HCT116 (cell line): ENCODE data around the gene RXRA. TPM values are rescaled to one million over a fixed set of nuclear protein-coding genes. Genes with fewer than 3 reads are reported as not detected.

Experiments used
- ATAC-seq: fragments of 200-7000 bp; cut with Tn5 transposase; 2 replicates; pipeline ENCODE4 v1.9.1; 2020; ENCODE audit warnings: mild to moderate bottlenecking, moderate library complexity
- BruUV-seq: library from RNA; stranded (reverse); fragments of 400-500 nt; replicated peaks from 2 replicates; lab custom pipeline; 2021; lab: Mats Ljungman, UMichigan
- CTCF ChIA-PET: fragments of 300-600 bp; sonication (Branson Sonifier 250); formaldehyde crosslinking; loops from one replicate; lab custom pipeline; 2021; ENCODE audit warnings: antibody characterized with exemption; lab: Charles Lee
- POLR2A ChIA-PET: fragments of 300-600, 350-600 bp; sonication (Branson Sonifier 250); formaldehyde crosslinking; loops from one replicate; lab custom pipeline; 2021; ENCODE audit warnings: antibody characterized with exemption; lab: Charles Lee
- RAD21 ChIA-PET, 2 experiments: fragments of 300-600 bp; sonication (Branson Sonifier 250); formaldehyde crosslinking; loops; one replicate each; lab custom pipeline; 2023; ENCODE audit warnings: low total read pairs in 2 of 2; ENCODE audit not compliant: uncharacterized antibody in 2 of 2, unreplicated experiment in 2 of 2, low non-redundant PET in 1 of 2; lab: Charles Lee
- DNase-seq: peaks from one replicate; pipeline ENCODE4 v3.0.0-alpha.2; 2010; ENCODE audit warnings: low read depth, low spot score
- H2AFZ ChIP-seq: fragments of 200-600 bp; shearing (Covaris generic), sonication (generic); 2 replicates; pipeline ENCODE4 v1.6.1; 2017; ENCODE audit warnings: low read depth, mixed run types, mixed read lengths, antibody characterized with exemption, low read length; ENCODE audit not compliant: poor library complexity, severe bottlenecking
- H3K27ac ChIP-seq: 2 replicates; pipeline ENCODE4 v1.5.1; 2012; ENCODE audit warnings: low read depth, low read length
- H3K27me3 ChIP-seq: fragments of 200-600 bp; sonication (generic); 2 replicates; pipeline ENCODE4 v1.6.1; 2016; ENCODE audit warnings: mixed run types, low read length, mixed read lengths; ENCODE audit not compliant: insufficient read depth
- H3K36me3 ChIP-seq, 2 experiments: fragments of 200-500 bp in 1 of 2; fragments of 200-600 bp in 1 of 2; sonication (Bioruptor generic) in 1 of 2; sonication (generic) in 1 of 2; 2 replicates each; pipeline versions ENCODE4 v1.5.1 to v1.6.1; 2014 to 2016; ENCODE audit warnings: low read length in 2 of 2, inconsistent platforms in 1 of 2, mixed read lengths in 1 of 2, mixed run types in 1 of 2; ENCODE audit not compliant: insufficient read depth in 2 of 2, control insufficient read depth in 1 of 2
- H3K4me1 ChIP-seq, 2 experiments: fragments of 200-600 bp in 1 of 2; sonication (generic) in 1 of 2; 2 replicates each; pipeline versions ENCODE4 v1.5.1 to v1.6.1; 2012 to 2017; ENCODE audit warnings: low read length in 2 of 2, inconsistent platforms in 1 of 2, mild to moderate bottlenecking in 1 of 2, mixed read lengths in 1 of 2, mixed run types in 1 of 2, moderate library complexity in 1 of 2; ENCODE audit not compliant: insufficient read depth in 2 of 2, control insufficient read depth in 1 of 2
- H3K4me2 ChIP-seq: fragments of 200-600 bp; sonication (generic); 2 replicates; pipeline ENCODE4 v1.6.1; 2017; ENCODE audit warnings: mixed run types, low read length, mixed read lengths
- H3K4me3 ChIP-seq, 2 experiments: fragments of 200-600 bp in 1 of 2; sonication (generic) in 1 of 2; replicated peaks in 1 of 2; 2 replicates each; pipeline ENCODE4 v1.5.1; 2011 to 2016; ENCODE audit warnings: low read length in 2 of 2, control low read depth in 1 of 2, low read depth in 1 of 2, mild to moderate bottlenecking in 1 of 2, mixed read lengths in 1 of 2, mixed run types in 1 of 2
- H3K79me2 ChIP-seq: fragments of 200-600 bp; sonication (generic); 2 replicates; pipeline ENCODE4 v1.6.1; 2017; ENCODE audit warnings: mild to moderate bottlenecking, mixed run types, low read length, moderate library complexity, mixed read lengths; ENCODE audit not compliant: insufficient read depth
- H3K9ac ChIP-seq: fragments of 200-600 bp; sonication (generic); 2 replicates; pipeline ENCODE4 v1.6.1; 2016; ENCODE audit warnings: low read length, mixed read lengths
- H3K9me2 ChIP-seq: fragments of 200-600 bp; sonication (generic), shearing (Covaris generic); 2 replicates; pipeline ENCODE4 v1.6.1; 2017; ENCODE audit warnings: mixed run types, mild to moderate bottlenecking, moderate library complexity; ENCODE audit not compliant: insufficient read depth
- H3K9me3 ChIP-seq, 2 experiments: fragments of 200-500 bp in 1 of 2; fragments of 200-600 bp in 1 of 2; sonication (Bioruptor generic) in 1 of 2; sonication (generic) in 1 of 2; 2 replicates each; pipeline ENCODE4 v1.6.1; 2014 to 2017; ENCODE audit warnings: low read length in 2 of 2, mixed read lengths in 2 of 2, inconsistent platforms in 1 of 2, low read depth in 1 of 2, mild to moderate bottlenecking in 1 of 2, mixed run types in 1 of 2, moderate library complexity in 1 of 2; ENCODE audit not compliant: control insufficient read depth in 1 of 2, insufficient read depth in 1 of 2
- H4K20me1 ChIP-seq: fragments of 200-600 bp; sonication (generic), shearing (Covaris generic); 2 replicates; pipeline ENCODE4 v1.6.1; 2017; ENCODE audit warnings: mixed run types, mild to moderate bottlenecking, moderate library complexity; ENCODE audit not compliant: insufficient read depth
- CBX3 ChIP-seq: IDR thresholded peaks from 2 replicates; pipeline ENCODE4 v1.6.1; 2012; ENCODE audit warnings: low read depth
- CEBPB ChIP-seq: IDR thresholded peaks from 2 replicates; pipeline ENCODE4 v1.6.1; 2012; ENCODE audit warnings: low read depth
- CTCF ChIP-seq, 3 experiments: fragments of 200-600 bp in 1 of 3; sonication (generic) in 1 of 3; IDR thresholded peaks in 2 of 3; conservative IDR thresholded peaks in 1 of 3; 2 replicates each; pipeline ENCODE4 v1.5.1; 2012 to 2017; ENCODE audit warnings: low read depth in 2 of 3, low read length in 2 of 3, antibody characterized with exemption in 1 of 3, borderline replicate concordance in 1 of 3, control low read depth in 1 of 3, mild to moderate bottlenecking in 1 of 3, mixed read lengths in 1 of 3, mixed run types in 1 of 3, moderate library complexity in 1 of 3; ENCODE audit not compliant: insufficient read depth in 1 of 3
- EGR1 ChIP-seq: IDR thresholded peaks from 2 replicates; pipeline ENCODE4 v1.6.1; 2012; ENCODE audit warnings: low read depth
- EZH2 ChIP-seq: fragments of 200-600 bp; sonication (generic); IDR thresholded peaks from 2 replicates; pipeline ENCODE4 v1.6.1; 2017; ENCODE audit warnings: antibody characterized with exemption, mixed run types
- FOSL1 ChIP-seq: IDR thresholded peaks from 2 replicates; pipeline ENCODE4 v1.6.1; 2012; ENCODE audit warnings: low read depth
- MAX ChIP-seq: IDR thresholded peaks from 2 replicates; pipeline ENCODE4 v1.6.1; 2012
- RAD21 ChIP-seq: IDR thresholded peaks from 2 replicates; pipeline ENCODE4 v1.6.1; 2012; ENCODE audit warnings: low read depth, mild to moderate bottlenecking
- REST ChIP-seq: IDR thresholded peaks from 2 replicates; pipeline ENCODE4 v1.6.1; 2012; ENCODE audit warnings: low read depth
- SP1 ChIP-seq: IDR thresholded peaks from 2 replicates; pipeline ENCODE4 v1.6.1; 2012; ENCODE audit warnings: low read depth
- ZNF274 ChIP-seq: fragments of 200-500 bp; sonication (Bioruptor generic); IDR thresholded peaks from 2 replicates; pipeline ENCODE4 v1.6.1; 2014; ENCODE audit warnings: mild to moderate bottlenecking, low read depth, low read length, inconsistent platforms
- intact Hi-C: fragments of 100-400 bp; cut with micrococcal nuclease; formaldehyde crosslinking; loops from 2 replicates; pipeline ENCODE4 v1.10.0; 2022
- total RNA-seq: library from RNA; stranded (reverse); gene quantifications from one replicate; pipeline ENCODE4 v1.2.1, GENCODE V29; 2021; ENCODE audit not compliant: unreplicated experiment

Gene RXRA
- total RNA-seq, 1 experiment from 2014 or later, result 43.9 TPM

- TF ChIP-seq CBX3 (no peak), EZH2 (no peak), MAX (no peak), CEBPB (no peak), ZNF274 (no peak), SP1 (no peak; the same call in 1 of the 2 replicates), EGR1 (no peak), REST (no peak), FOSL1 (no peak), RAD21 (peak; percentile 100), CTCF (IDR thresholded peaks at IDR 0.05 in 2 of 3, conservative IDR thresholded peaks at IDR 0.05 in 1 of 3; ENCODE audit: borderline replicate concordance in 1 of 3, insufficient read depth in 1 of 3, low read depth in 2 of 3, low read length in 2 of 3) (peak; percentile 94 to 97 (median 97))
- ChIA-PET POLR2A (no interaction called here), CTCF (interaction anchor here (0.6 to 2.5 kb wide), 10 partner anchors 11 to 279 kb away, joined by 3 to 29 read pairs (median 6); partner anchors contain the start of gene RNU6ATAC), RAD21 (interaction anchor here (1.2 to 2.4 kb wide), 6 partner anchors 65 to 273 kb away, joined by 3 to 10 read pairs (median 5); no protein-coding TSS in a partner anchor)
- no TSS peak for BruUV-seq
- peaks cover 0 to 5% of the 10 kb centered on the region in 2 experiments; a peak in 2 of 4 replicates for H3K9me3 ChIP-seq
- peak overlapping the region; percentile 13; the same call in 1 of the 2 replicates for H3K27ac ChIP-seq
- H3K4me3 ChIP-seq, result no peak overlapping the region
- no peaks in the 10 kb centered on the region for H3K36me3 ChIP-seq
- intact Hi-C loops, result loop anchor here (1.0 to 5.0 kb wide), 3 partner anchors 65 to 273 kb away; no protein-coding TSS in a partner anchor
- DNase-seq (peak; percentile 83), ATAC-seq (peak; percentile 94)
- peak overlapping the region; percentile 50 for H3K4me2 ChIP-seq
- H2AFZ ChIP-seq, result no peak overlapping the region
- no peaks in the 10 kb centered on the region for H3K27me3 ChIP-seq
- H3K79me2 ChIP-seq, result no peaks in the 10 kb centered on the region
- no peaks in the 10 kb centered on the region for H3K9me2 ChIP-seq
- H3K9ac ChIP-seq, result no peak overlapping the region
- H4K20me1 ChIP-seq, result no peaks in the 10 kb centered on the region
- H3K4me1 ChIP-seq, result peaks cover 6 to 8% of the 10 kb centered on the region in 2 experiments; a peak in 3 of 4 replicates
These were observed 117.2 kb downstream of the RXRA start for GRCh38 chr9:134443174-134444037.
